ENCODE results near the gene ST6GALNAC3. TPM values are rescaled to one million over a fixed set of nuclear protein-coding genes. Genes with fewer than 3 reads are reported as not detected.
"Not testable (repeated sequence)": the region's sequence is repeated elsewhere in the genome, so short reads cannot be mapped to it uniquely, and the experiment has no call there.

Gene ST6GALNAC3
- total RNA-seq, 1 donor from 2014 or later: 23.6 TPM

DNA sequence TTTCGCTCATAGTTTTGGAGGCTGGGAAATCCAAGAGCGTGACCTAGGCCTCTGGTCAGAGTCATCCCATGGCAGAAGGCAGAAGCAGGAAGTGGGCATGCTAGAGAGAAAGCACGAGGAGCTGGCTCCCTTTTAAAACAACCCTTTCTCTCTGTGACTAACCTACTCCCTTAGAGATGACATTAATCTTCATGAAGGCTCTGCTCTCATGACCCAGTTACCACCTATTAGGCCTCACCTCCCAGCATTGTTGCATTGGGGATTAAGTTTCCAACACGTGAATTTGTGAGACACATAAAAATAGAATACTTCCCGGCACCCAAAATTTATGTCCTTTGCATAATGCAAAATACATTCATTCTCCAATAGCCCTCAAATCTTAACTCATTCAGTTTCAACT lies 569.6 kb downstream of the ST6GALNAC3 start:
- Mint-ChIP-seq H3K4me1 (no peaks in the 10 kb centered on the region), H3K9me3 (no peaks in the 10 kb centered on the region), H3K36me3 (no peaks in the 10 kb centered on the region), H3K27me3 (ENCODE audit: insufficient read depth, low read depth) (no peaks in the 10 kb centered on the region), H3K4me3 (no peak overlapping the region), H3K27ac (no peak overlapping the region)
- Histone ChIP-seq H3K9me3 (ENCODE audit: low read depth) (no peaks in the 10 kb centered on the region), H3F3A (ENCODE audit: low read depth) (no peaks in the 10 kb centered on the region), H3K9ac (no peak overlapping the region), H2AFZ (replicated peaks) (no peak overlapping the region), H3K4me3 (no peak overlapping the region), H3K4me2 (no peak overlapping the region), H3K36me3 (no peaks in the 10 kb centered on the region), H4K20me1 (ENCODE audit: low read depth) (no peaks in the 10 kb centered on the region), H3K79me2 (ENCODE audit: low read depth) (no peaks in the 10 kb centered on the region), H3K27ac (no peak overlapping the region), H3K4me1 (no peaks in the 10 kb centered on the region), H3K27me3 (no peaks in the 10 kb centered on the region)
- DNase-seq (ENCODE audit: low spot score): no peak
- no peak for TF ChIP-seq EZH2phosphoT487 (IDR thresholded peaks at IDR 0.05)
- TF ChIP-seq, protein P1, sequence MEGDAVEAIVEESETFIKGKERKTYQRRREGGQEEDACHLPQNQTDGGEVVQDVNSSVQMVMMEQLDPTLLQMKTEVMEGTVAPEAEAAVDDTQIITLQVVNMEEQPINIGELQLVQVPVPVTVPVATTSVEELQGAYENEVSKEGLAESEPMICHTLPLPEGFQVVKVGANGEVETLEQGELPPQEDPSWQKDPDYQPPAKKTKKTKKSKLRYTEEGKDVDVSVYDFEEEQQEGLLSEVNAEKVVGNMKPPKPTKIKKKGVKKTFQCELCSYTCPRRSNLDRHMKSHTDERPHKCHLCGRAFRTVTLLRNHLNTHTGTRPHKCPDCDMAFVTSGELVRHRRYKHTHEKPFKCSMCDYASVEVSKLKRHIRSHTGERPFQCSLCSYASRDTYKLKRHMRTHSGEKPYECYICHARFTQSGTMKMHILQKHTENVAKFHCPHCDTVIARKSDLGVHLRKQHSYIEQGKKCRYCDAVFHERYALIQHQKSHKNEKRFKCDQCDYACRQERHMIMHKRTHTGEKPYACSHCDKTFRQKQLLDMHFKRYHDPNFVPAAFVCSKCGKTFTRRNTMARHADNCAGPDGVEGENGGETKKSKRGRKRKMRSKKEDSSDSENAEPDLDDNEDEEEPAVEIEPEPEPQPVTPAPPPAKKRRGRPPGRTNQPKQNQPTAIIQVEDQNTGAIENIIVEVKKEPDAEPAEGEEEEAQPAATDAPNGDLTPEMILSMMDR (IDR thresholded peaks at IDR 0.05): no peak

DNA sequence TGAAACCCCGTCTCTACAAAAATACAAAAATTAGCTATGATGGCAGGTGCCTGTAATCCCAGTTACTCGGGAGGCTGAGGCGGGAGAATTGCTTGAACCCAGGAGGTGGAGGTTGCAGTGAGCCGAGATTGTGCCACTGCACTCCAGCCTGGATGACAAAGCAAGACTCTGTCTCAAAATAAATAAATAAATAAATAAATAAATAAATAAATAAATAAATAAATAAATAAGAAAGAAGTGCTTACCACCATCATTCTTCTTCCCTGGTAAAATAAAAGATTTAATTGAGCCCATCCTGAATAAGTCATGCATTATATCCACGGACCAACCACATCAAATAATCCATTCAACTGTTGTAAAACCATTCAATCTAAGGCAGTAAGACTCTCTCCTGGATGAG lies 578.3 kb downstream of the ST6GALNAC3 start:
- not testable (repeated sequence) for H3K36me3 ChIP-seq; H3K36me3 Mint-ChIP-seq; H3K27ac Mint-ChIP-seq; H3K9ac ChIP-seq; H3K27me3 Mint-ChIP-seq (ENCODE audit: insufficient read depth, low read depth); H3K9me3 ChIP-seq (ENCODE audit: low read depth); H3F3A ChIP-seq (ENCODE audit: low read depth); H3K4me3 Mint-ChIP-seq; H3K27me3 ChIP-seq; H3K27ac ChIP-seq; H3K79me2 ChIP-seq (ENCODE audit: low read depth); DNase-seq (ENCODE audit: low spot score); H3K4me1 ChIP-seq; H4K20me1 ChIP-seq (ENCODE audit: low read depth); H3K4me2 ChIP-seq; H3K4me3 ChIP-seq; H3K4me1 Mint-ChIP-seq
- H2AFZ ChIP-seq (replicated peaks): peak overlapping the region; percentile 29
- peaks cover 18% of the 10 kb centered on the region for H3K9me3 Mint-ChIP-seq

DNA sequence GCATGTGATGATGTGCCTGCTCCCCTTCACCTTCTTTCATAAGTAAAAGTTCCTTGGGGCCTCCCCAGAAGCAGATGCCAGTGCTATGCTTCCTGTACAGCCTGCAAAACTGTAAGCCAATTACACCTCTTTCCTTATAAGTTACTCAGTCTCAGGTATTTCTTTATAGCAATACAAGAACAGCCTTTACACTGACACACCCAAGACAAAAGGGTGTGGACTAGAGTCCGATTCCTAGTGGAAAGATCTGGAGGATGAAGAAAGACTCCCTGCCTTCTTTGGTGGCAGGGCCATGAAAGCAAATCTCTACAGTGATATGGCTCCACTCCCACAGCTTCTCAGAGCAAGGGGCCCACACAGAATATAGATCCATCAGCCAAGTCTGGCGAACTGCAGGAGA lies 583.1 kb downstream of the ST6GALNAC3 start:
- no peak overlapping the region for H3K27ac Mint-ChIP-seq
- no peaks in the 10 kb centered on the region for H3K9me3 ChIP-seq (ENCODE audit: low read depth)

DNA sequence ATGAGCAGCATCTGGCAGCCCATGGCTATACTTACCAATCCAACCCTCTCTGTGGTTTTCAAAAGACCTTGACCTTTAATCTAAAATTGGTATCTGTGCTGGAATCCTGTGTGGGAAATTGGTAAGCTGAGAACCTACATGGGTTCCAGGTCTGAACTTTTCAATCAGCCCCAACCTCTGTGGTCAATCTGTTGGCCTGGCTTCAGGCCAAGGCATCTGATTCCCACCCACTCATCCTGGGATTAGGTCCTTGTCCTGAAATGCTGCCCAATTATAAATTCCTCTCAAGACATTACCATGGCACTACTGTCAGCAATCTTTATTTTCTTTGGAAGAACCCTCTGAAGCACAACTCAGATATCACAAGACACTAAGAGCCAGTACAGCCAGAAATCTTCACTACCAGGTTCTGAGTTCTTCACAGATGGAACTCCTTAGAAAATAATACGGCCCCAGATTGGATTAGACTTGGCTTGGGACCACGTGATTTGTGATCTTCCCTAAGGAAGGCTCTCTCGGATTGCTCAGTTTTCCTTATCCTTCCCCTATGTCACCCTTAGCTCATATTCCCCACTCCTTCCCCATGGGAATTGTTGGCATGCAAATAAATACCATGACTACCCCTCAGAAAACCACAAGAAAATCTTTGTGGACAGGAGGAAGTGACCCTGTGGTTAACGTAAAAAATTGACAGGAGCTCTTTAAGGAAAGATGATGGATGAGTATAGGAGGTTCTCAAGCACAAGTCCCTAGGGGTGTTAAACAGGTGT lies 584.8 kb downstream of the ST6GALNAC3 start:
- H3K4me2 ChIP-seq: no peak overlapping the region
- no peaks in the 10 kb centered on the region for H3K4me1 ChIP-seq
- Mint-ChIP-seq H3K36me3 (no peaks in the 10 kb centered on the region), H3K4me1 (no peaks in the 10 kb centered on the region), H3K9me3 (peaks cover 11% of the 10 kb centered on the region), H3K4me3 (no peak overlapping the region), H3K27ac (no peak overlapping the region), H3K27me3 (ENCODE audit: insufficient read depth, low read depth) (peaks cover 2% of the 10 kb centered on the region)
- no peaks in the 10 kb centered on the region for H3F3A ChIP-seq (ENCODE audit: low read depth)
- H3K9me3 ChIP-seq (ENCODE audit: low read depth): no peaks in the 10 kb centered on the region
- H2AFZ ChIP-seq (replicated peaks): no peak overlapping the region
- no peaks in the 10 kb centered on the region for H3K27me3 ChIP-seq
- H4K20me1 ChIP-seq (ENCODE audit: low read depth): no peaks in the 10 kb centered on the region
- H3K36me3 ChIP-seq: no peaks in the 10 kb centered on the region
- no peak overlapping the region for H3K4me3 ChIP-seq
- H3K79me2 ChIP-seq (ENCODE audit: low read depth): no peaks in the 10 kb centered on the region
- no peak for DNase-seq (ENCODE audit: low spot score)
- no peak overlapping the region for H3K9ac ChIP-seq
- TF ChIP-seq EZH2phosphoT487 (IDR thresholded peaks at IDR 0.05) (no peak), EZH2 (IDR thresholded peaks at IDR 0.05) (no peak)
- TF ChIP-seq, protein P1 (IDR thresholded peaks at IDR 0.05): no peak
- no peak overlapping the region for H3K27ac ChIP-seq

More for the DNA sequence above, 583.1 kb downstream of the ST6GALNAC3 start:
- peaks cover under 1% of the 10 kb centered on the region for H3K27me3 Mint-ChIP-seq (ENCODE audit: insufficient read depth, low read depth)
- Histone ChIP-seq H3K27ac (no peak overlapping the region), H3K79me2 (ENCODE audit: low read depth) (no peaks in the 10 kb centered on the region), H3K4me2 (no peak overlapping the region), H3K9ac (no peak overlapping the region), H3K27me3 (no peaks in the 10 kb centered on the region), H4K20me1 (ENCODE audit: low read depth) (no peaks in the 10 kb centered on the region), H3F3A (ENCODE audit: low read depth) (no peaks in the 10 kb centered on the region), H2AFZ (replicated peaks) (no peak overlapping the region), H3K4me1 (no peaks in the 10 kb centered on the region), H3K4me3 (no peak overlapping the region), H3K36me3 (no peaks in the 10 kb centered on the region)
- no peaks in the 10 kb centered on the region for H3K36me3 Mint-ChIP-seq
- DNase-seq (ENCODE audit: low spot score): no peak
- no peak for TF ChIP-seq EZH2 (IDR thresholded peaks at IDR 0.05)
- no peak for TF ChIP-seq EZH2phosphoT487 (IDR thresholded peaks at IDR 0.05)
- TF ChIP-seq, protein P1 (IDR thresholded peaks at IDR 0.05): no peak
- no peaks in the 10 kb centered on the region for H3K4me1 Mint-ChIP-seq
- H3K9me3 Mint-ChIP-seq: peaks cover 9% of the 10 kb centered on the region
- H3K4me3 Mint-ChIP-seq: no peak overlapping the region
